Muscle layer of colon (tissue), 2 donors: ENCODE results near the gene SURF1.
"Not testable (repeated sequence)": the region's sequence is repeated elsewhere in the genome, so short reads cannot be mapped to it uniquely, and the experiment has no call there.

Source experiments
- H3K27ac ChIP-seq: one replicate; pipeline ENCODE4 v1.7.0; 2013; ENCODE audit warnings: low read depth, mild to moderate bottlenecking, low read length, moderate library complexity
- H3K27me3 ChIP-seq, 2 donors: one replicate each; pipeline ENCODE4 v1.7.0; 2013; ENCODE audit warnings: low read length in 2 of 2, mild to moderate bottlenecking in 2 of 2; ENCODE audit not compliant: insufficient read depth in 2 of 2, control insufficient read depth in 1 of 2
- H3K36me3 ChIP-seq: one replicate; pipeline ENCODE4 v1.7.0; 2013; ENCODE audit warnings: mild to moderate bottlenecking, low read length; ENCODE audit not compliant: insufficient read depth
- H3K4me1 ChIP-seq: one replicate; pipeline ENCODE4 v1.7.0; 2013; ENCODE audit warnings: mild to moderate bottlenecking, low read length; ENCODE audit not compliant: insufficient read depth
- H3K4me3 ChIP-seq, 2 donors: one replicate each; pipeline ENCODE4 v1.7.0; 2013; ENCODE audit warnings: low read length in 2 of 2, low read depth in 1 of 2, mild to moderate bottlenecking in 1 of 2, moderate library complexity in 1 of 2
- H3K9ac ChIP-seq: one replicate; pipeline ENCODE4 v1.7.0; 2013; ENCODE audit warnings: low read length
- H3K9me3 ChIP-seq: one replicate; pipeline ENCODE4 v1.7.0; 2013; ENCODE audit warnings: mild to moderate bottlenecking, low read length
- donor health status: abdominal sarcoma.
- donor health status: Adenocarcinoma of cecum.

The SURF1 gene

DNA sequence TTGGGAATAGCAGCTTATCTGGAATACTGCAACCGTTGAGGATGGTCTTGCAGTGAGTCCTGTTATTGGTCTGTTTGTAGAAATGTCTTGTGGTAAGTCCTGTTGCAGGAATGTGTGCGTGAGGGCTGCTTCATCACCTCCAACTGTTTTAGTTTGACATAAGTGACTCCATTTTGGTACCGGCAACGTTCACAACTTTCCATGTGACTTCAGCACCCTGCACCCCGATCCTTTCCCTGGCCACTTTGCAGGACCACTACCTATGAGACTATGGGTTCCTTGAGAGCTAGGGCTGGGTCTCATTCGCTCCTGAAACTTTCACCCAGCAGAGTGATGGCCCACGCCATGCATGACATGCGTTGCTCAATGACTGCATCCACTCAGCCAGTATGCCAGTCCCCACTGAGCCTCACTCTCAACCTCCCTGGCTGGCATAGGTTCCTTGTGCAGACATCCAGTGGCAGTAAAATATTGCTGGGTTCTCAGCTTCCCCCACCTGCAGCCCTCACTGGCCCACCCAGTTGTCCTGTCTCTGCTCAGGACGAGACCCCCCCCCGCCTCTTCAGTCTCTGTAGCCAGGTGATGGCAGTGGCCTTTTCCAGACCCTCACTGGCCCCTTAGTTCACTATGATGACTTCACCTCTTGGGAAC is 28.3 kb downstream of the SURF1 start:
- no peaks in the 10 kb centered on the region for H3K9me3 ChIP-seq
- no peak overlapping the region for H3K9ac ChIP-seq
- no peak overlapping the region for H3K4me3 ChIP-seq
- H3K27ac ChIP-seq = no peak overlapping the region
- no peaks in the 10 kb centered on the region for H3K4me1 ChIP-seq
- H3K27me3 ChIP-seq = no peaks in the 10 kb centered on the region
- H3K36me3 ChIP-seq = peaks cover 30% of the 10 kb centered on the region

DNA sequence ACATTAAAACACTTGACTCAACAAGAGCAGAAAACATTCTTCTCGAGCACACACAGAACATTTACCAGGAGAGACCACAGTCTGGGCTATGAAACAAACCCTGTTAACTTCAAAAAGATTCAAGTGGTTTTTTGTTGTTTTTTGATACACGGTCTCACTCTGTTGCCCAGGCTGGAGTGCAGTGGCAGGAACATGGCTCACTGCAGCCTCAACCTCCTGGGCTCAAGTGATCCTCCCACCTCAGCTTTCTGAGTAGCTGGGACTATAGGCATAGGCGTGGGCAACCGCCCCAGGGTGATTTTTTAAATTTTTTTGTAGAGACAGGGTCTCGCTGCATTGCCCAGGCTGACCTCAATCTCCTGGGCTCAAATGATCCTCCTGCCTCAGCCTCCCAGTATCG is 29.3 kb downstream of the SURF1 start:
- not testable (repeated sequence) for H3K4me1 ChIP-seq, H3K27ac ChIP-seq, H3K4me3 ChIP-seq, H3K9me3 ChIP-seq, H3K27me3 ChIP-seq, H3K9ac ChIP-seq
- peaks cover 20% of the 10 kb centered on the region for H3K36me3 ChIP-seq

- Histone ChIP-seq H3K27ac (no peak overlapping the region), H3K36me3 (no peaks in the 10 kb centered on the region), H3K9me3 (no peaks in the 10 kb centered on the region), H3K27me3 (no peaks in the 10 kb centered on the region), H3K4me1 (no peaks in the 10 kb centered on the region), H3K9ac (no peak overlapping the region), H3K4me3 (no peak overlapping the region)
These were observed 32.1 kb downstream of the SURF1 start for GRCh38 chr9:133323991-133324703.

- no peaks in the 10 kb centered on the region for H3K4me1 ChIP-seq
- no peaks in the 10 kb centered on the region for H3K27me3 ChIP-seq
- no peak overlapping the region for H3K27ac ChIP-seq
- H3K9me3 ChIP-seq = no peaks in the 10 kb centered on the region
- no peaks in the 10 kb centered on the region for H3K36me3 ChIP-seq
- no peak overlapping the region for H3K9ac ChIP-seq
- no peak overlapping the region for H3K4me3 ChIP-seq
These were observed 33.1 kb downstream of the SURF1 start for GRCh38 chr9:133323211-133323610.

GRCh38 chr9:133322701-133323100 is 33.6 kb downstream of the SURF1 start:
- no peak overlapping the region for H3K9ac ChIP-seq
- no peaks in the 10 kb centered on the region for H3K4me1 ChIP-seq
- no peaks in the 10 kb centered on the region for H3K36me3 ChIP-seq
- H3K27ac ChIP-seq = no peak overlapping the region
- no peak overlapping the region for H3K4me3 ChIP-seq
- no peaks in the 10 kb centered on the region for H3K9me3 ChIP-seq
- H3K27me3 ChIP-seq = no peaks in the 10 kb centered on the region

GRCh38 chr9:133321411-133321935 is 34.8 kb downstream of the SURF1 start:
- H3K27me3 ChIP-seq = no peaks in the 10 kb centered on the region
- H3K4me3 ChIP-seq = no peak overlapping the region
- H3K4me1 ChIP-seq = no peaks in the 10 kb centered on the region
- H3K9me3 ChIP-seq = no peaks in the 10 kb centered on the region
- H3K9ac ChIP-seq = no peak overlapping the region
- no peaks in the 10 kb centered on the region for H3K36me3 ChIP-seq
- H3K27ac ChIP-seq = no peak overlapping the region

GRCh38 chr9:133320421-133320881 is 35.8 kb downstream of the SURF1 start:
- no peaks in the 10 kb centered on the region for H3K4me1 ChIP-seq
- no peaks in the 10 kb centered on the region for H3K27me3 ChIP-seq
- H3K36me3 ChIP-seq = no peaks in the 10 kb centered on the region
- H3K4me3 ChIP-seq = no peak overlapping the region
- H3K9ac ChIP-seq = no peak overlapping the region
- no peaks in the 10 kb centered on the region for H3K9me3 ChIP-seq
- H3K27ac ChIP-seq = no peak overlapping the region

DNA sequence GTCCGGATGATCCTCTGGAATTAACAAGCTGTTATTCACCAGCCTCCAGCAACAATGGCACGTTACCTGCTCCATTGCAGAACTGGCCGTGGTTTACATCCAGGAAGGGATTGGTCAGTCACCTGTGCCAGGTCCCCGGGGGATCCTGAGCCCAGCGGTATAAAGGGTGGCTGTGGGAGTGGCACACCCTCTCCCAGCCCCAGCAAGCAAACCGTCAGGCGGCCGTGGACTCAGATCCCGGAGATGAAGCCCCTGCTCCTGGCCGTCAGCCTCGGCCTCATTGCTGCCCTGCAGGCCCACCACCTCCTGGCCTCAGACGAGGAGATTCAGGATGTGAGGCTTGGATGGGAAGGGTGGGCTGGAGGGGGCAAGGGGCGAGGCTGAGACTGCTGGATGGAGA is 38.7 kb downstream of the SURF1 start:
- H3K9me3 ChIP-seq, H3K4me3 ChIP-seq, H3K4me1 ChIP-seq, H3K27ac ChIP-seq, H3K27me3 ChIP-seq, H3K36me3 ChIP-seq, H3K9ac ChIP-seq: not testable (repeated sequence)

- H3K36me3 ChIP-seq = no peaks in the 10 kb centered on the region
- H3K4me1 ChIP-seq = no peaks in the 10 kb centered on the region
- H3K9me3 ChIP-seq = no peaks in the 10 kb centered on the region
- no peak overlapping the region for H3K27ac ChIP-seq
- no peak overlapping the region for H3K9ac ChIP-seq
- H3K4me3 ChIP-seq = no peak overlapping the region
- H3K27me3 ChIP-seq = no peaks in the 10 kb centered on the region
These were observed 40.3 kb downstream of the SURF1 start for GRCh38 chr9:133315997-133316396.

DNA sequence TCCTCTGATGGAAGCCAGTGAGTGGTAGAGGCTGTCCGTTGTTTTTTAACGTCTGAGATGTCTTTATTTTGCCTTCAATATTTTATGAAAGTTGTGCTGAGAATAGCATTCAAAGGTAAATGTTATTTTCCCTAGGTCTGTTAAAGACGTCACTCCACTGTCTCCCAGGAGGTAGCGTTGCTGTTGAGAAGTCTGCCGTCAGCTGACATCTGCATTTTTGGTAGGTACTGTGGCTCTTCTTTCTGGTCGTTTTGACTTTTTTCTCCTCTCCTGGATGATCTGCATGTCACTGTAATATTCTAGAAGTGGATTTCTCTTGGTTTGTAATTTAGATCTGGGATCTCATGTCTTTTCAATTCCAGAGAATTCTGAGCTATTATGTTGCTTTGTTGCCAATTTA is 46.7 kb downstream of the SURF1 start:
- no peaks in the 10 kb centered on the region for H3K9me3 ChIP-seq
- no peaks in the 10 kb centered on the region for H3K36me3 ChIP-seq
- H3K27me3 ChIP-seq = no peaks in the 10 kb centered on the region
- no peak overlapping the region for H3K27ac ChIP-seq
- no peaks in the 10 kb centered on the region for H3K4me1 ChIP-seq
- H3K9ac ChIP-seq = no peak overlapping the region
- H3K4me3 ChIP-seq = no peak overlapping the region

GRCh38 chr9:133307301-133307700 is 49.0 kb downstream of the SURF1 start:
- Histone ChIP-seq H3K9ac (no peak overlapping the region), H3K4me3 (no peak overlapping the region), H3K4me1 (no peaks in the 10 kb centered on the region), H3K27ac (no peak overlapping the region), H3K27me3 (no peaks in the 10 kb centered on the region), H3K36me3 (no peaks in the 10 kb centered on the region), H3K9me3 (no peaks in the 10 kb centered on the region)
